ENCODE results near the gene TMEM178B. TPM values are rescaled to one million over a fixed set of nuclear protein-coding genes. Genes with fewer than 3 reads are reported as not detected.
"Not testable (repeated sequence)": the region's sequence is repeated elsewhere in the genome, so short reads cannot be mapped to it uniquely, and the experiment has no call there.

TMEM178B gene
- total RNA-seq, 1 donor from 2014 or later, result 49.8 TPM

DNA sequence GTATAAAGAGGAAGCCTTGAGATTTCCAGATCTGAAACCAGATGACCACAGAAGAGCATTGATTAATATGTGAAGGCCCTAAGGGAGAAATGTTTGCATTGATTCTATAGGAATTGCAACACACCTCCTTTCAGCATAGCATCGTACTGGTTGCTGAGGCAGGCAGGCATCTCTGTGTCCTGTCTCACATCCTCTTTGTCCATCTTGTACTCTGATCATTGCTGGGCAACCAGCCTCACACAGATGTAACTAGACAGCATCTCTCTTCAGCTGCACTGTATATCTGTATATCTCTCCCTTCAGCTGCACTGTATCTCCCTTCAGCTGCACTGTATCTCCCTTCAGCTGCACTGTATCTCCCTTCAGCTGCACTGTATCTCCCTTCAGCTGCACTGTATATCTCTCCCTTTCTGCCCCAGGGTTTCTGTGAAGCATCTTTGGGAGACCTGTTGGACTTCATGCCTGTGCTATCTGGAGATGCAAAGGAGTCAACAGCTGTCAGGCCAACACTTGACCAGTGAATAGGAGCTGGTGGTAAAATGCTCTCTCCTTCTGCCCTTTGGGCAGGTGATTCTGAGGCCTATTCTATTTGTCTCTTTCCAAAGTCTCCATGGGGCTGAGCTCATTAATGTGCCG lies 40.3 kb downstream of the TMEM178B start:
- Mint-ChIP-seq H3K4me3 (ENCODE audit: unreplicated experiment) (no peak overlapping the region), H3K4me1 (ENCODE audit: low read depth, unreplicated experiment) (peaks cover 15% of the 10 kb centered on the region), H3K36me3 (ENCODE audit: unreplicated experiment) (no peaks in the 10 kb centered on the region), H3K27me3 (ENCODE audit: unreplicated experiment) (peaks cover 8% of the 10 kb centered on the region), H3K9me3 (ENCODE audit: unreplicated experiment) (peaks cover 4% of the 10 kb centered on the region), H3K27ac (ENCODE audit: unreplicated experiment) (no peak overlapping the region)
- DNase-seq, result no peak
- TF ChIP-seq CTCF (IDR thresholded peaks at IDR 0.05; ENCODE audit: partially characterized antibody, unreplicated experiment), result no peak

- Mint-ChIP-seq H3K36me3 (ENCODE audit: unreplicated experiment) (no peaks in the 10 kb centered on the region), H3K27ac (ENCODE audit: unreplicated experiment) (no peak overlapping the region), H3K4me1 (ENCODE audit: low read depth, unreplicated experiment) (peaks cover 15% of the 10 kb centered on the region), H3K9me3 (ENCODE audit: unreplicated experiment) (peaks cover 4% of the 10 kb centered on the region), H3K27me3 (ENCODE audit: unreplicated experiment) (peaks cover 8% of the 10 kb centered on the region), H3K4me3 (ENCODE audit: unreplicated experiment) (no peak overlapping the region)
- TF ChIP-seq CTCF (IDR thresholded peaks at IDR 0.05; ENCODE audit: partially characterized antibody, unreplicated experiment), result no peak
- no peak for DNase-seq
Observed at GRCh38 chr7:141115965-141116364, 42.1 kb downstream of the TMEM178B start.

DNA sequence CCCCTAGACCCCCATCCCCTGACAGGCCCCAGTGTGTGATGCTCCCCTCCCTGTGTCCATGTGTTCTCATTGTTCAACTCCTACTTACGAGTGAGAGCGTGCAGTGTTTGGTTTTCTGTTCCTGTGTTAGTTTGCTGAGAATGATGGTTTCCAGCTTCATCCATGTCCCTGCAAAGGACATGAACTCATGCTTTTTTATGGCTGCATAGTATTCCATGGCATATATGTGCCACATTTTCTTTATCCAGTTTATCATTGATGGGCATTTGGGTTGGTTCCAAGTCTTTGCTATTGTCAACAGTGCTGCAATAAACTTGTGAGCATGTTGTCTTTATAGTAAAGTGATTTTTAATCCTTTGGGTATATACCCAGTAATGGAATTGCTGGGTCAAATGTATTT lies 42.8 kb downstream of the TMEM178B start:
- not testable (repeated sequence) for H3K36me3 Mint-ChIP-seq (ENCODE audit: unreplicated experiment); H3K4me3 Mint-ChIP-seq (ENCODE audit: unreplicated experiment); DNase-seq; H3K9me3 Mint-ChIP-seq (ENCODE audit: unreplicated experiment); H3K27me3 Mint-ChIP-seq (ENCODE audit: unreplicated experiment); H3K27ac Mint-ChIP-seq (ENCODE audit: unreplicated experiment)
- H3K4me1 Mint-ChIP-seq (ENCODE audit: low read depth, unreplicated experiment), result peaks cover 15% of the 10 kb centered on the region

- no peak overlapping the region for H3K27ac Mint-ChIP-seq (ENCODE audit: unreplicated experiment)
- H3K4me3 Mint-ChIP-seq (ENCODE audit: unreplicated experiment), result no peak overlapping the region
- H3K9me3 Mint-ChIP-seq (ENCODE audit: unreplicated experiment), result no peaks in the 10 kb centered on the region
- no peak for TF ChIP-seq CTCF (IDR thresholded peaks at IDR 0.05; ENCODE audit: partially characterized antibody, unreplicated experiment)
- no peak for DNase-seq
- H3K27me3 Mint-ChIP-seq (ENCODE audit: unreplicated experiment), result peaks cover 2% of the 10 kb centered on the region
- H3K36me3 Mint-ChIP-seq (ENCODE audit: unreplicated experiment), result no peaks in the 10 kb centered on the region
- peaks cover 6% of the 10 kb centered on the region for H3K4me1 Mint-ChIP-seq (ENCODE audit: low read depth, unreplicated experiment)
Observed at GRCh38 chr7:141118767-141119166, 44.9 kb downstream of the TMEM178B start.

DNA sequence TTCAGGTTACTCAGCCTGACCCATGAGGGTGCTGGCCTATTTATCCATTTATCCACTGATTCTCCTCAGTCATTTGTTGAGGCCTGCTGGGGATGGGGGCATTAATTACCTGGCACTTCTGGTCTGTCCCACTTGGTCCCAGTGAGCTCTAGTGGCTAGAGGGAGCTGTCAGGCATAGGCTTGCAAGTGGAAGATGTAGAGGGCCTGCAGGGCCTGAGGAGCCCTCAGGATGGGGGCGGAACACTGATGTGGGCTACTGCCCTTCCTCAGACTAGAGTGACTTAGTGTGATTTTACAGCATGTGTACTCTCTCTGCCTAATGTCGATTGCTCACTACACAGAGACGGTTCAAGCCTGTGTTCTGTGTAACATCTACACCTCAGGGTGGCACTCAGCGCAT lies 45.3 kb downstream of the TMEM178B start:
- no peaks in the 10 kb centered on the region for H3K9me3 Mint-ChIP-seq (ENCODE audit: unreplicated experiment)
- H3K27ac Mint-ChIP-seq (ENCODE audit: unreplicated experiment), result no peak overlapping the region
- TF ChIP-seq CTCF (IDR thresholded peaks at IDR 0.05; ENCODE audit: partially characterized antibody, unreplicated experiment), result no peak
- peaks cover 5% of the 10 kb centered on the region for H3K4me1 Mint-ChIP-seq (ENCODE audit: low read depth, unreplicated experiment)
- no peak overlapping the region for H3K4me3 Mint-ChIP-seq (ENCODE audit: unreplicated experiment)
- no peak for DNase-seq
- H3K36me3 Mint-ChIP-seq (ENCODE audit: unreplicated experiment), result no peaks in the 10 kb centered on the region
- peaks cover 2% of the 10 kb centered on the region for H3K27me3 Mint-ChIP-seq (ENCODE audit: unreplicated experiment)

Measured in glutamatergic neuron (in vitro differentiated cells).